Suppressor macrophage (primary cell): ENCODE measurements around the gene PBX1.

Experiments
- DNase-seq, 4 experiments: peaks; one replicate each; pipeline ENCODE4 v3.0.0-alpha.2; 2020 to 2022

PBX1 gene

DNA sequence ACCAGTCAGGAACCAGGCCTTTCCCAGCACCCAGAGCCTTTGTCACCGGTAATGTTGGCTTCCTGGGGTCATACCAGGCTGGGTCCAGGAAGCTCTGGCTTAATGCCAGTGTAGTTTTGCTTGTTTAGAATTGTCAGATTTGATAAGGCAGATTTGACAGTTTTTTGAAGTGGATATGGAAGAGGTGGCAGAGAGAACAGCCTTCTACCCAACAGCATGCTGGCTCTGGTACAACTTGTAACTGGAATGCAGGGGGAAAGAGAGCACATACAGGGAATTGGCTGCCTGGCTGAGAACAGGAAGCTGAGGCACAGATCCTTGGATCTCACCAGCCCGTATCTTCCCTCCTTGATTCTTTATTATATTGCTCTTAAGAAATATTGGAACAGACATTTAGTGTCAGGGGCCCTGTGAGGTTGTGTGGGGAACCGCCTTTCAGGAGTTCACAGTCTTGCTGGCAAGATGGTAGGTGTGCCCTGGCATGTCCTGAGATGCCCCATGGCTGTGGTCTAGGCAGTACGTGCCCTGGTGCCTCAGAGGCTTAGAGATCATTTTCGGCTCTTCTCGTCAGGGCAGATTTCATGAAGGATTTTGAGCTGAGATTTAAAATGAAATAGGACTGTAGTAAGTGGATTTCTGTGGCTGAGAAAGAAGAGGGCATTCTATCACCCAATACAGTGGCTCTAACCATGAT is 227.0 kb downstream of the PBX1 start:
- no peak for DNase-seq

DNA sequence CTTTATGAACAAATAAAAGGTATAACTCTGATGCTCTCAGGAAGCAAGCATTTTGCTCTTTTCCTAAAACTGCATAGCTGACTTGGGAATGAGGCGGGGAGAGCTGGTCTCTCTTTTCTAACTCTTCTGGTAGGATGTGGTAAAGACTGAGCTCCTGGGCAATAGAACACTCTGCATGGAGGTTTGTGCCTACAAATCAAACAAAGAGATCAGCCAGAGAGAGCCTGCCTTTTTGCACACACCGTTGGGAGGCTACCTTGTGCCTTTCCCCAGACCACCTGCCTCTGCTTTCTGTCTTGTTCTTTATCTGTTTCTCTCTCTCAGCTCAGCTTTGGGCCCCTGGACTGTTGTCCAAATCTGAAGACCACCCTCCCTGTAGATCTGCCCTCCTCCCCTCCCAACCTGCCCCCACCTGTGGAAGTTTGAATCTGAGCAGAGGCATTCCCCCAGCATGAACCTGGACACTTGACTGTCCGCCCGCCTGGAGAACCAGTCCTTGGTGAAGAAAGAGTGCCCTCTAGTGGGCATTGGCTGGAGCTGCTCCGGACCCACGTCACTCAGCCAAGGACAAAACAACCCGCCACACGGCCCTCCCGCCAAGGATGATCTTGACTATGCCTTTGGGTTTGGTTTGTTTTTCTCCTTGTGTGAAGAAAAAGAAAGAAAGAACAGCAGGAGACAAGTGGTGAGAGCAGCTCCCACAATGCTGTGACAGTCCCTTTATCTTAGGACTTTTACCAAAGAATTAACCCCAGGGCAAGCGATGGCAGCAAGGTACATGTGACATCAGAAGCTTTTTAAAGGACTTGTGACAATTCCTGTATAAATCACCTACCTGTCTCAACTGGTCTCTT is 228.2 kb downstream of the PBX1 start:
- peak; percentile 81 to 91 (median 83) for DNase-seq

DNA sequence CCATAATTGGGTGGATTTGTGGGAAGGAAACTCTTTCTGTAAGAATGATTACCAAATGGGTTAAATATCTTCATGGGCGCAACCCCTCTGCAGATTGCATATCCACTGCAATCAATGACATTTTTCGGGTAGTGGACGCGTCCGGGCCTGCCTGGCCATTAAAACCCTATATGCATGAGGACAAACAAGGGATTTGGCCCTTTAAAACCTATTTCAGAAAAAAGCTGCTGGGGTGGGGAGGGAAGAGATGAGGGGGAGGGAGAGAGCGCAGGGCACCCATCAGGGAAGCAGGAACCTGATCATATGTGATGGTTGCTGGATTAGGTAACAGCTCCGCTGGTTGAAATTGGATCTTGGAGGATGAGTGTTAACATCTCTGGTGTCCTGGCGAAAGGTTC is 228.8 kb downstream of the PBX1 start:
- DNase-seq: no peak

DNA sequence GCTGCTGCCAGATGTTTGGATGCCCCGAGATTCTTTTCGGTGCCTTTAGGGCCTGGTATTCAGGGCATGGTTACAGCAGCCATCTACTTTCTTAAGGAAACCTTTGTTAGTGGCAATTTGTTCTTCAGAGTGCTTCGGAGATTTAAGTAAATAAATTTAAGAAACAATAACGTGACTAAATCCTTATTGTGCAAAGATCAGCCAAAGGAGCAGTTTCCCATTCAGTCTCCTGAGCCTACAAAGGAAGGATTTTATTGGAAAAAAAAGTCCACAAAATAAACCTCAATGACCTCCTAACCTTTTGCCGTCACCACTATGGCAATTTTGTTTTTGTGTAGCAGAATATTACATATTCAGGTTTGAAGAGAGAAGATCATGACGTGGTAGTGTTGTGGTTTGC is 231.1 kb downstream of the PBX1 start:
- DNase-seq: no peak

DNA sequence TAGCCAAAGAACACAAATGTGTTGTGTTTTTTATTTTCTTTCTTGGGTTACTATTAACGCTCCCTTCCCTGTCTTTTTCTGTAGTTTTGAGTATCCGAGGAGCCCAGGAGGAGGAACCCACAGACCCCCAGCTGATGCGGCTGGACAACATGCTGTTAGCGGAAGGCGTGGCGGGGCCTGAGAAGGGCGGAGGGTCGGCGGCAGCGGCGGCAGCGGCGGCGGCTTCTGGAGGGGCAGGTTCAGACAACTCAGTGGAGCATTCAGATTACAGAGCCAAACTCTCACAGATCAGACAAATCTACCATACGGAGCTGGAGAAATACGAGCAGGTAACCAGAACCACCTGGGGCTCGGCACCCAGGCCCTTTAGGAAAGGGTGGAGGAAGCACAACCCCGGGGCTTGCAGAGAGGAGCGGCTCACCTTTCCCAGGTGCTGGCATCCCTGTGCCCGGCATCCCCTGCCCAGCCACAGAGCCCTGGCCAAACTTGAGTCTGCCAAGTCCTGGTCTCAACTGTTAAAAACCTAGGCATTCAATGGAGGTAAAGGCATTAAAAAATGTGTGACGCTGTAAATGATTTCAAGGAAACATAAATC is 233.5 kb downstream of the PBX1 start:
- no peak for DNase-seq

DNA sequence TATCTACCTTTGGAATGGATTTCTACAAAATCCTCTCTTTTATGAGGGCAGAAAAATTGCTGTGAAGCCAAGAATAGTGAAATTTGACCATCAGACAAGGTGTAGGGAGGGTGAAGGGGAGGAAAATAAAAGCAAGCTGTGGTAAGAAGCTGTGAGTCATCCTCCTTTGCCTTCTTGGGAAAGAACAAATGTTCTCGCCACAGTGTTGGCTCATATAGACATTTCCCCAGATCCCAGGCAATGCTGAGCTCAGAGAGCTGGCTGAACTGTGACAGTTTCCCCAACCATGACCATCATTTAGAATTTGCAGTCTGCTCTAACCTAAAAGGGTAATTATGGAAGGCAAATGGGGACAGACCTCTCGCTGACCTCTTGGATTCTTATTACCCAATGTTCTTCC is 235.4 kb downstream of the PBX1 start:
- peak in 3 of 4 experiments; percentile 9 to 25 (median 13) for DNase-seq

DNA sequence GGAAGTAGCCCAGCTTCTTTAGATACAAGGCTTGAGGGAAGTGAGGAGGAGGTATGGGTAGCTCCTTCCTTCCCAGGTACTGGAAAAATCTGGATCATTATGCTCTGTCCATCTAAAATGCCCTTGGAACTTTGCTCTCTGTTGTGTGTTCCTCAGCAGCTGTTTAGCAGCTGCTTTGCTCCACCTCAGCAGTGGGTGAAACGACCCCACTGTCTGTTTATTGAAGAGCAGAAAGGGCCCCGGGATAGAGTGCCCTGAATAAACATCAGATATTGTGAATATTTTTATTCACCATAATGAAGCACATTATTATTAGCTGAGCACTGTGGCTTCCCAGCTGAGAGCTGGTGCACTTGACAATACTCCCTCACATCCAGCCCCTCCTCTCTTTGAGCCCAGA is 237.9 kb downstream of the PBX1 start:
- no peak for DNase-seq

DNA sequence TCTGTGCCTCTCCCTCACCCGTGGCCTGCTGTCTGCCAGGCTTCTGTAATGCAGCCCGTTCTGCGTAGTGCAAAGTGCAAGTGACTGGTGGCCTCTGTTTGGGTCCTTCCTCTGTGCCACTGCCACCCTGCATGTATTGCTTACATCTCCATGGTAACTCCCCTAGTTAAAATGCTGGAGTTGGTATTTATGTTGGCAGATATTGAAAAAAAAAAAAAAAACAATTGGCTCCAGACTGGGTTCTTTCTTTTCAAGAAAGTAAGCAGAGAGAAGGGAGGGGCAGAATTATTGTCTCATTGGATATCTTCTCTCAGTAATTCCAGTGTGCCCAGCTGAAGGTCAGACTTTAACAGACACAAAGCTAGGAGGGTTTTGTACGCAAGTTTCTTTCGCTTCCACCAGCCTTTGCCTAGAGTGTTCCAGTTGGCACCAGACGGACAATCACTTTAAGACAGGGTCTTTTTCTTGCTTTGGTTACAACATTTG is 242.3 kb downstream of the PBX1 start:
- no peak for DNase-seq

DNA sequence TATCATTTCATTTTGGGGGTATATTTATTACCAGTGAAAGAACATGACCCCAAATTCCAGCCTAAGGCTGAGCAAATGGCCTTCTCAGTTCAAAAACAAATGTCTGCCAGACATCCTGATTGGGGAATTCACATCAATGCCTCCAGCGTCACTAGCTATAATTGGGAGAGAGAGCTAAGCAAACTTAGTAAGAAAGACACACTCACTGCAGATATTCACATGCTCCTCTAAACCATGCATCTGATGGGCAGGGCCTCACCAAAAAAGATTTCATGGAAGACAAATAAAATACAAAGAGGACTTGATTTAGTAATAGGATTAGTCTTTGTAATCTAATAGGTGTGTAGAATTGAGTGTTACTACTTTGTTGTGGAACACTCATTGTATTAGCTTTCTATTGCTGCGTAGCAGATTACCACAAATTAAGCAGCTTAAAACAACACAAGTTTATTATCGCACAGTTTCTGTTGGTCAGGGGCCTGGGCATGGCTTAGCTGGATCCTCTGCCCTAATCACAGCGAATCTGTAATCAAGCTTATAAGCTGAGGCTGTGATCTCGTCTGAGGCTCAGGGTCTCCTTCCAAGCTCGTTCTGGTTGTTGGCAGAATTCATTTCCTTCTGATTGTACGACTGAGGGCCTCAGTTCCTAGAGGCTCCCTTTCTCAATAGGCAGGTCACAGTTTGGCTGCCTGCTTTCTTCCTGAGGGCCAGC is 243.0 kb downstream of the PBX1 start:
- no peak for DNase-seq

DNA sequence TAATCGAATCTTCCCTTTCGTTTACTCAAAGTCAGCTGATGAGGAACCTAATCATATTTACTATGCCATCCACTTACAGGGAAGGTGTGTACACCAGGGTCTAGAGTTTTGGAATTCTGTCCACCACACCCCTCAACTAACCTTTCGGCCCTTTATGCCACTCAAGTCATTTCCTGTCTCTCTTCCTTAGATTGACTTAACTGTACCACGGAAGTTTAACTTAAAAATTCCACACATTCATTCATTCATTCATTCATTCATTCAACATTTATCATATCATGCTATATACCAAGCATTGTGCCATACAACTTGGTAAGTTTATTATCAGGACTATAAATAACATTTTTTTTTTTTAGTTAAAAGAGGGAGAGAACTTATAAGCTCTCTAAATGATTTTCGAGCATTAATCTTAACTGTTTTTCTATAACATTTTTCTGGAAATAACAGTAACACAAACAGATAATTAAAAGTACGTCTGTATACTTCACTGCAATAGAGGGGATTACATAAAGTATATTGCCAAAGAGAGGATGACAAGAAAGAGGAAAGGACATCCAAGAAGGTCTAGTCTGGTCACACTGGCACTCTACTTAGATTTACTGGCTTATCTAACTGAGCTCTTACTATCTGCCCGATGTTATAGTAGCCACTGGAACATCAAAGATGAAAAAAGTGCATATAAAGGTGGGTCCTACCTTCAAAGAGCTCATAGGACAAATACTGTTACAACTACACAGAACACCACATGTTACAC is 243.7 kb downstream of the PBX1 start:
- no peak for DNase-seq

DNA sequence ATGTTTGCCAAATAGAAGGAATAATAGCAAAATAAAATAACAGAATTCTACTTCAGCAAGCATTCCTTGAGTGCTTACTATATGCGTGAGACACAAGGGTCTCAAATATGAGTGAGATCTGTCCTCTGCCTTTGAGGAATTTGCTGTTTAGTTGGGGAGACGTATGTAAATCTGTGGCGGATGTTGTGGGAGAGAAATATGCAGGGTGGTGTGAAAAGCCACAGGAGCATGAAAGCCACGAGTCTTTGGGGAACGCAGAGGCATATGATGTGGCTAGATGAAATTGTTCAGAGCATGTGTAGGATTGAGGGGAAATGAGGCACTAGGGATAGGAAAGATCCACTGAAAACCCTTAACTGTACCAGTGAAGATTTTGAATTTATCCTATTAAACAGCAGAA is 244.4 kb downstream of the PBX1 start:
- DNase-seq: no peak

DNA sequence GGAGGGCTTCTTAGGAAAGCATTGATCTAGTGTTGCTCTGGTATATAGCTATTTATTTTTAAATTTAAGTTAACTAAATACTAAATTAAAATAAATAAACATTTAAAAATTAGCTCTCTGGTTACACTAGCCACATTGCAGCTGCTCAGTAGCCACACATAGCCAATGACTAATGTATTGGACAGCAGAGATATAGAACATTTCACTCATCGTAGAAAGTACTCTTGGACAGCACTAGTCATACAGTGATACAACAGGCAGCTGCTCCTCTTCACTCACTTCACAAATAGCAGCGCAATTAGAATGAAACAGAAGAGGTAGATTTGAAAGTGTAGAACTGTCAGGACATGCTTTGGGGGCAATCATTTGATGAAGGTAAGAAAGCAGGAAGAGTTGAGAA is 245.4 kb downstream of the PBX1 start:
- no peak for DNase-seq

DNA sequence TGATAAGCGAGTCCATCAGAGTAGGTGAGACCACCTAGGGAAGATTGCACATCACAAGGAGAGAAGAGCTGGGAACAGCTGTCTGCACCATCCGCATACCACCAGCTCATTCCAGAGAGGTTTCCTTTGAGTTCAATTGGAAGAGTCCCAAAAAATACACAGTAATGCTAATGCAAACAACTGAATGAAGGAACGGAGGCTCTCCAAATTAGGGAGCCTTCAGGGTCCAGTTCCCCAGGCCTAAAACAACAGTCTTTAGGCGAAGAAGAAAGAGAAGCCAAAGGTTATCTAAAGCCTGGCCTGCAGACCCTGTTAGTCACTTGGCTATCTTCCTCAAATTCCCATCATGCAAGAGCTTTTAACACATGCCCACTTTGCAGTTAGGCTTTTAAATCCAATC is 246.4 kb downstream of the PBX1 start:
- DNase-seq: no peak

DNA sequence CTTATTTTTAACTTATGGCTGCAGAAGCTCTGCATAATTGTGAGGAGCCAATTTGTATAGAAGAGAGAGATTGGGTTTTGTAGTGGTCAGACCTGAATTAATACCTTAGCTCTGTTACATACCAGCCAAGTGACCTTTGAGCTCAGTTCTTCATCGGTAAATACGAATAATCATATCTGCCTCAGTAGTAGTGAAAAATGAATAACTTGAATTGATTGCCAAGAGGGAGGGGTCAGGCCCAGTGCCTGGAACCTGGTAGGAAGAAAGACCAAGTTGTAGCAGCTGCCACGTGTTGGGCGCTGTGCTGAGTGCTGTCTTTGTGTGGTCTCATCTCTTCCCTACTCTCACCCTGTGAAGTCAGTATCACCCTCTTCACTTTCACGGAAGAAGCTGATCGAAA is 247.5 kb downstream of the PBX1 start:
- DNase-seq: no peak

DNA sequence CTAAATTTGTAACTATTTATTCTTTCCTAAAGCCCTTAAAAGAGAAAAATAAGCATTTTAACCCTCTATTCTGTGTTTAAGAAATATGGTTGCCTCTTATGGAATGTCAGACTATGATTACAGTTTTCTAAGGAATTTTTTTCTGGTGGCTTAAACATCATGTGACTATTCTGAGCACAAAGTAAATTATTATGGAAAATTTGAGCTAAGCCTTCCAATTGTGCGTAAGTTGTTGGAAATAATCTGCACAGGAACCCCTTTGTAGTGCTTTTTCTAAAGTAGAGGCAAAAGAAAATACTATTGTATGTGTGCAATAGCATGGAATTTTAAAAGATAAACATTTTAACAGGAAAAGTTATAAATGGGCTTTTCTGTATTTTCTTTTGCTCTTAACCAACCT is 254.8 kb downstream of the PBX1 start:
- DNase-seq: no peak

DNA sequence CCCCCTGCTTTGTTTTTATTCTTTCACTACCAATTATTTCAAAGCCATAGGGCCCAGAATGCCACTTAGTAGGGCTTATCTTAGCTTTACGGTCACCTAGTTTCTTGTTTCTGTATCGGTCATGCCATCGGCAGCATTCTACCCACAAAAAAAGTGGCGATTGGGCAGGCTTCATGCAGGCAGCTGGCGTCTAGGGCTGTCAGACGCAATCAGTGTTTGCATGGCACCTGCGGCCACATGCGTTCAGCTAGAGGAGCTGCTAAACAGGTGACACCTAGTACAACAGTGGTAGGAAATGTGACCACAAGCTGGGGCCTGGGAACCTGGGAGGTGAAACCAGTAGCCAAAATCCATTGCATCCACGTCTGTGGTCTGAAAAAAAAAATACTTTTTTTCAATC is 262.7 kb downstream of the PBX1 start:
- no peak for DNase-seq

DNA sequence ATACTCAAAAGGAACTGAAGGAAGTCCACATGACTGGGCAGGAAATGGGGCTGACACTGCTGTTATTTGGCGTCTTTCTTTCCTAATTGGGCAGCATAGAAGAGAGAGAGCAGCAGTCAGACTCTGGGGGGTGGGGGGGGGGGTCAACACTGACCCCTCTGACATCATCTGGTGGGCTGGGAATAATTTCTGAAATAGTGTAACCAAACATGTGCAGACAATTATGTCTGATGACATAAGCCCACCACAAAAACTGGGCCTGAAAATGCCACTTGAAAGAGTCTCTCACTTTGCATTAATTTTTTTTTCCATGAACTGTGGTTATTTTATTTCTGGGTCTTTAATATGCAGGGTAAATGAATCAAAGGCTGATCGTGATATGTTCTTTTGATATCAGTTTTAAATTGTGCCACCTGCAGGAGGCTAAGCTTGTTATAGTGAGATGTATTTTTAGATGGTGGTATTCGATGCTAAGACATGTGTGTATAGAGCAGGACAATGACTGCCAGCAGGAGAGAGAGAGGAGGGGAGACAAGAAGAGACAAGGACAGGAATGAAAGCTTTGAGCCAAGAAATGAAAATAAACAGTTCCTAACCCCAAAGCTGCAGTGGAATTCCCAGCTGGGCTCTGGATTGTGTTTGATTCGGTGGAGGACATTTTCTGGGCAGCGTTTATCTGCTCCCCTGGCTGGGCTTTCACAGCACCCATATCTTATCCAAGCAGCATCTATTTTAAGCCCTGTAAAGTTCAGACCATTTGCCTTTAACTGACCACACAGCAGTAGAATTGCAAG is 264.7 kb downstream of the PBX1 start:
- DNase-seq: no peak

DNA sequence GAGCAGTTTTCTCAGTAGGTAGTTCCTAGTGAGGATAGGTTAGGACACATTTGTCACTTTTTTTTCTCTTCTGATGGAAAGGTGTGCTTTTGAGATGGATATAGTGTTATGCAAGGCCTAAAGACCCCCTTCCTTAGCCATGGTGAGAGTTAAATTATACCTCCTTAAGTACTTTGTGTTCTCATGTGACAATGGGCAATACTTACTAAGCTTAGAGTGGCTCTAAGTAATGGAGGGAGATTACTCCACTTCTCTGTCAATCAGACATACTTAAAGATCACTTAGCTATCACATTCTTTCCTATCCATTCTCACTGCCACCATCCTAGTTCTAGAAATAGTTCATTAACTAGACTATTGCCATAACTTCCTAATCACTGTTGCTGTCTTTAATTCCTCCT is 265.6 kb downstream of the PBX1 start:
- no peak for DNase-seq

DNA sequence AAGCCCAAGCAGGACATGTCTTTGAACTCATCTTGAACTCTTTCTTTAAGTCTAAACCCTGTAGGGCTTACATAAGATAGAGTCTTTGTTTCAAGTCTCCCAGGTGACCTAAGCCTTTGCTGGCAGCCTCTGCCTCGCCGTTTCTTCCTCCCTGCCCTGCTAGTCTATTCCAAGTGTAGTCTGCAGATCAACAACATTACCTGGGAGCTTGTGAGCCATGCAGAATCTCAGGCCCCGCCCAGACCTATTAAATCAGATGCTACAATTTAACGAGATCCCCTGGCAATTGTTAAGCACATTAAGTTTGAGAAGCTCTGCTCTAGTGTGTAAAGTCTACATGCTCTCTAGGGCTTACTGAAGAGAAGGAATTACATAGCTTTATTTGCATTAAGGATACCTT is 271.6 kb downstream of the PBX1 start:
- DNase-seq: no peak

DNA sequence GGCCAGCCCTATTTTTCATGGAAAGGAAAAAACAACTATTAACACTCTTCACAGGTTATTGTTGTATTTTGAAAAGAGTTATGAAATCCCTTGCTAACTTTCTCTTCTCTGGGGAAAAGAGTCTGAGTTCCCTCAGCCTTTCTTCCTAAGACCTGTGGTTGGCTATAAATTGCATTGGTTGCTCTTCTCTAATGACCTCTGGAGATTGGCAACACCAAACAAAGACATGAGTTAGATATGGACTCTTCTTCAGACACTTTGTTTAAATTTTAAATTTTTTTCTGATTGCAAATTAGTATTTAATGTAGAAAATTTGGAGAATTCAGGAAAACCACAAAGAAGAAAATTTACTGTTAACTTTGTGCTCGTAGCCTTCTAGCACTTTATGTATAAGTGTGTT is 275.7 kb downstream of the PBX1 start:
- DNase-seq: no peak

DNA sequence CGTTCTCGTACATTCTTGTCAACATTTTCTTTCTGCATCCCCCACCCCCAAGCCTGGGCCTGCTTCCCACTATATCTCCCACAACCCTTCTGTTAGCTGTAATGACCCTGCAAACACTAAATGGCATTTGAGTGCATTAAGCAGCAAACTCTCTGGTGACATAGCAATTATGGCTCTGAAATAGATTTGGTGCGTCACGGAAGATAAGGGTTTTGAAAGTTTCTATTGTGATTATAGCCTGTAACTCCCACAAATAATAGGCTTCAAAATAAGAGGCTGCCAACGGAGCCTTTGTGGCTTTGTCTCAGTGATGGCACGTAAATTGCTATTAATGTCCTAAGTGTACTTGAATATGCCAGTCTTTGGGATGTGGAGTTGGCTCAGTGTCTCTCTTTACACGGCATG is 277.6 kb downstream of the PBX1 start:
- DNase-seq: no peak

DNA sequence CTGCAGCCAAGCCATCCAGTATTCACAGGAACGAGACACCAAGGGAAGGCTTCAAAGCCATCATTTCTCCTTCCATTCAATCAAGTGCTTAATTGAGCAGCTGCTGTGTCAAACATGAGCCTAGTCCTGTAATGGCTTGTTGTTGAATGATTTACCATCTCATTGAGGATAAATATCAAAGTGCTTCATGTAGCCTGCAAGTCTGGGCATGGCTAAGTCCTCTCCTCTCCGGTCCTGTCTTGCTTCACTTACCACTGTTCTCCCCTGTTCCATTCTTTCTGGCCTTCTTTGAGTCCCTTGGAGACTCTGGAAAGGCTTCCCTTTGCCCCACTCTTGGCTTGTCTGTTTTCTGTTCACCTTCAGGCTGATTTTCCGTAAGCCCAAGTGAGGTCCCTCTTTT is 279.8 kb downstream of the PBX1 start:
- DNase-seq: no peak
